ENCODE data around the gene LRMDA.

DNA sequence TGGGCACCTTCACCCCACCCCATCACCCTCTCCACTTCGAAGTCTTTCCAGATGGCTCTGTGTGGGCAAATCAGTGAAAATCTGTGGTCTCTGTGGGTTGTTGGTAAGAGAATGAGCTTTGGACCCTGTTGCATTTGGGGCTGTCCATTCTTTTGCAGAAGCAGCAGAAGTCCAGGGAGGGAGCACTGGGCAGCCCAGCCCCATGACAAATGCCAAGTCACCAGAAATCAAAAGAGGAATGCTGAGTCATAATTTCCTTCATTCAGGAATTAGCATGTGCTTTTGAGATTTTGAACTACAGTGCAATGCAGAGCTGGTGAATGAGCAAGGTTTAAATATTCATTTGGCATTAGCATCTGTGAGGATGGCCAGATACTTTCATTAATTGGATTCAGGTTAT is 556.2 kb downstream of the LRMDA start:
- TF ChIP-seq, protein P1, sequence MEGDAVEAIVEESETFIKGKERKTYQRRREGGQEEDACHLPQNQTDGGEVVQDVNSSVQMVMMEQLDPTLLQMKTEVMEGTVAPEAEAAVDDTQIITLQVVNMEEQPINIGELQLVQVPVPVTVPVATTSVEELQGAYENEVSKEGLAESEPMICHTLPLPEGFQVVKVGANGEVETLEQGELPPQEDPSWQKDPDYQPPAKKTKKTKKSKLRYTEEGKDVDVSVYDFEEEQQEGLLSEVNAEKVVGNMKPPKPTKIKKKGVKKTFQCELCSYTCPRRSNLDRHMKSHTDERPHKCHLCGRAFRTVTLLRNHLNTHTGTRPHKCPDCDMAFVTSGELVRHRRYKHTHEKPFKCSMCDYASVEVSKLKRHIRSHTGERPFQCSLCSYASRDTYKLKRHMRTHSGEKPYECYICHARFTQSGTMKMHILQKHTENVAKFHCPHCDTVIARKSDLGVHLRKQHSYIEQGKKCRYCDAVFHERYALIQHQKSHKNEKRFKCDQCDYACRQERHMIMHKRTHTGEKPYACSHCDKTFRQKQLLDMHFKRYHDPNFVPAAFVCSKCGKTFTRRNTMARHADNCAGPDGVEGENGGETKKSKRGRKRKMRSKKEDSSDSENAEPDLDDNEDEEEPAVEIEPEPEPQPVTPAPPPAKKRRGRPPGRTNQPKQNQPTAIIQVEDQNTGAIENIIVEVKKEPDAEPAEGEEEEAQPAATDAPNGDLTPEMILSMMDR (conservative IDR thresholded peaks at IDR 0.05; ENCODE audit: low read length) = no peak
- no peak for TF ChIP-seq EZH2phosphoT487 (IDR thresholded peaks at IDR 0.05; ENCODE audit: borderline replicate concordance, low read depth, low read length)

Measured in OCI-LY7 (cell line).